Activated T-helper 17 cell treated with anti-CD3 and anti-CD28 coated beads, Interleukin-2, amount 50 U/mL, for 72 hours (primary cell): ENCODE measurements around the gene WDR36. TPM values are rescaled to one million over a fixed set of nuclear protein-coding genes. Genes with fewer than 3 reads are reported as not detected.

Experiments
- ATAC-seq: fragments of 150-1000 bp; cut with Tn5 transposase; replicated peaks from 2 replicates; pipeline ENCODE4 v1.10.0; 2021; ENCODE audit warnings: mild to moderate bottlenecking, moderate library complexity
- H3K27ac Mint-ChIP-seq: one replicate; pipeline ENCODE4 v1.8.0; 2022; ENCODE audit warnings: mixed read lengths
- H3K27me3 Mint-ChIP-seq: one replicate; pipeline ENCODE4 v1.8.0; 2022; ENCODE audit warnings: mixed read lengths
- H3K36me3 Mint-ChIP-seq: one replicate; pipeline ENCODE4 v1.8.0; 2022; ENCODE audit warnings: low read depth, mild to moderate bottlenecking, mixed read lengths
- H3K4me1 Mint-ChIP-seq: one replicate; pipeline ENCODE4 v1.8.0; 2022; ENCODE audit warnings: mixed read lengths
- H3K4me3 Mint-ChIP-seq: one replicate; pipeline ENCODE4 v1.8.0; 2022; ENCODE audit warnings: mild to moderate bottlenecking, mixed read lengths
- H3K9me3 Mint-ChIP-seq: one replicate; pipeline ENCODE4 v1.8.0; 2022; ENCODE audit warnings: mixed read lengths
- total RNA-seq, 2 donors: library from RNA; stranded (reverse); gene quantifications; one replicate each; pipeline ENCODE4 v1.2.3, GENCODE V29; 2022

The WDR36 gene
- total RNA-seq, 2 donors from 2014 or later, result 34.3 to 58.7 TPM

GRCh38 chr5:111075520-111075919, 16.6 kb upstream of the WDR36 start:
- no peaks in the 10 kb centered on the region for H3K36me3 Mint-ChIP-seq
- H3K9me3 Mint-ChIP-seq, result no peaks in the 10 kb centered on the region
- ATAC-seq, result peak; percentile 31
- peaks cover 51% of the 10 kb centered on the region for H3K27me3 Mint-ChIP-seq
- no peak overlapping the region for H3K27ac Mint-ChIP-seq
- no peaks in the 10 kb centered on the region for H3K4me1 Mint-ChIP-seq
- no peak overlapping the region for H3K4me3 Mint-ChIP-seq

GRCh38 chr5:111076091-111076490, 16.1 kb upstream of the WDR36 start:
- Mint-ChIP-seq H3K9me3 (no peaks in the 10 kb centered on the region), H3K36me3 (no peaks in the 10 kb centered on the region), H3K4me1 (no peaks in the 10 kb centered on the region), H3K27me3 (peaks cover 49% of the 10 kb centered on the region), H3K4me3 (no peak overlapping the region), H3K27ac (no peak overlapping the region)
- no peak for ATAC-seq

- Mint-ChIP-seq H3K27me3 (peaks cover 45% of the 10 kb centered on the region), H3K36me3 (no peaks in the 10 kb centered on the region), H3K4me1 (no peaks in the 10 kb centered on the region), H3K9me3 (no peaks in the 10 kb centered on the region), H3K27ac (no peak overlapping the region), H3K4me3 (no peak overlapping the region)
- no peak for ATAC-seq
Observed at GRCh38 chr5:111077678-111078077, 14.5 kb upstream of the WDR36 start.

GRCh38 chr5:111079846-111080245, 12.3 kb upstream of the WDR36 start:
- Mint-ChIP-seq H3K36me3 (no peaks in the 10 kb centered on the region), H3K27ac (no peak overlapping the region), H3K4me3 (no peak overlapping the region), H3K4me1 (no peaks in the 10 kb centered on the region), H3K9me3 (no peaks in the 10 kb centered on the region), H3K27me3 (peaks cover 44% of the 10 kb centered on the region)
- no peak for ATAC-seq

- Mint-ChIP-seq H3K27me3 (peaks cover 32% of the 10 kb centered on the region), H3K36me3 (no peaks in the 10 kb centered on the region), H3K4me3 (no peak overlapping the region), H3K27ac (no peak overlapping the region), H3K4me1 (no peaks in the 10 kb centered on the region), H3K9me3 (no peaks in the 10 kb centered on the region)
- ATAC-seq, result no peak
Observed at GRCh38 chr5:111083323-111083722, 8.8 kb upstream of the WDR36 start.

GRCh38 chr5:111095982-111096381, 3.8 kb downstream of the WDR36 start:
- Mint-ChIP-seq H3K9me3 (peaks cover 4% of the 10 kb centered on the region), H3K4me1 (peaks cover 18% of the 10 kb centered on the region), H3K4me3 (no peak overlapping the region), H3K27ac (no peak overlapping the region), H3K36me3 (peaks cover 81% of the 10 kb centered on the region), H3K27me3 (no peaks in the 10 kb centered on the region)
- ATAC-seq, result no peak

- Mint-ChIP-seq H3K4me3 (no peak overlapping the region), H3K9me3 (no peaks in the 10 kb centered on the region), H3K27me3 (no peaks in the 10 kb centered on the region), H3K36me3 (peaks cover 100% of the 10 kb centered on the region), H3K27ac (no peak overlapping the region), H3K4me1 (peaks cover under 1% of the 10 kb centered on the region)
- ATAC-seq, result no peak
Observed at GRCh38 chr5:111099058-111099778, 7.1 kb downstream of the WDR36 start.

GRCh38 chr5:111106320-111106948, 14.3 kb downstream of the WDR36 start:
- H3K36me3 Mint-ChIP-seq, result peaks cover 100% of the 10 kb centered on the region
- H3K27ac Mint-ChIP-seq, result peak overlapping the region; percentile 25
- ATAC-seq, result peak; percentile 26
- no peaks in the 10 kb centered on the region for H3K9me3 Mint-ChIP-seq
- H3K4me3 Mint-ChIP-seq, result no peak overlapping the region
- peaks cover 5% of the 10 kb centered on the region for H3K4me1 Mint-ChIP-seq
- no peaks in the 10 kb centered on the region for H3K27me3 Mint-ChIP-seq

- H3K4me1 Mint-ChIP-seq, result peaks cover 5% of the 10 kb centered on the region
- no peak for ATAC-seq
- no peak overlapping the region for H3K27ac Mint-ChIP-seq
- no peak overlapping the region for H3K4me3 Mint-ChIP-seq
- peaks cover 100% of the 10 kb centered on the region for H3K36me3 Mint-ChIP-seq
- H3K27me3 Mint-ChIP-seq, result no peaks in the 10 kb centered on the region
- H3K9me3 Mint-ChIP-seq, result no peaks in the 10 kb centered on the region
Observed at GRCh38 chr5:111107371-111107770, 15.2 kb downstream of the WDR36 start.

- H3K9me3 Mint-ChIP-seq, result no peaks in the 10 kb centered on the region
- no peak for ATAC-seq
- no peak overlapping the region for H3K4me3 Mint-ChIP-seq
- no peak overlapping the region for H3K27ac Mint-ChIP-seq
- peaks cover under 1% of the 10 kb centered on the region for H3K4me1 Mint-ChIP-seq
- peaks cover 98% of the 10 kb centered on the region for H3K36me3 Mint-ChIP-seq
- H3K27me3 Mint-ChIP-seq, result no peaks in the 10 kb centered on the region
Observed at GRCh38 chr5:111111956-111112355, 19.8 kb downstream of the WDR36 start.

- Mint-ChIP-seq H3K4me1 (peaks cover 4% of the 10 kb centered on the region), H3K36me3 (peaks cover 98% of the 10 kb centered on the region), H3K27ac (peak overlapping the region; percentile 37), H3K27me3 (no peaks in the 10 kb centered on the region), H3K4me3 (no peak overlapping the region), H3K9me3 (no peaks in the 10 kb centered on the region)
- no peak for ATAC-seq
Observed at GRCh38 chr5:111113678-111114077, 21.5 kb downstream of the WDR36 start.

- Mint-ChIP-seq H3K27me3 (no peaks in the 10 kb centered on the region), H3K9me3 (no peaks in the 10 kb centered on the region), H3K36me3 (peaks cover 98% of the 10 kb centered on the region), H3K4me1 (peaks cover 4% of the 10 kb centered on the region), H3K4me3 (no peak overlapping the region), H3K27ac (no peak overlapping the region)
- ATAC-seq, result no peak
Observed at GRCh38 chr5:111115229-111115628, 23.1 kb downstream of the WDR36 start.

GRCh38 chr5:111116550-111116949, 24.4 kb downstream of the WDR36 start:
- no peak for ATAC-seq
- H3K36me3 Mint-ChIP-seq, result peaks cover 98% of the 10 kb centered on the region
- H3K4me3 Mint-ChIP-seq, result no peak overlapping the region
- no peak overlapping the region for H3K27ac Mint-ChIP-seq
- peaks cover 4% of the 10 kb centered on the region for H3K4me1 Mint-ChIP-seq
- no peaks in the 10 kb centered on the region for H3K9me3 Mint-ChIP-seq
- no peaks in the 10 kb centered on the region for H3K27me3 Mint-ChIP-seq

GRCh38 chr5:111117136-111117535, 25.0 kb downstream of the WDR36 start:
- H3K27ac Mint-ChIP-seq, result no peak overlapping the region
- no peak for ATAC-seq
- H3K27me3 Mint-ChIP-seq, result no peaks in the 10 kb centered on the region
- H3K9me3 Mint-ChIP-seq, result no peaks in the 10 kb centered on the region
- H3K36me3 Mint-ChIP-seq, result peaks cover 98% of the 10 kb centered on the region
- H3K4me3 Mint-ChIP-seq, result no peak overlapping the region
- H3K4me1 Mint-ChIP-seq, result peaks cover 4% of the 10 kb centered on the region

- H3K27ac Mint-ChIP-seq, result no peak overlapping the region
- no peak overlapping the region for H3K4me3 Mint-ChIP-seq
- H3K27me3 Mint-ChIP-seq, result no peaks in the 10 kb centered on the region
- peaks cover 4% of the 10 kb centered on the region for H3K4me1 Mint-ChIP-seq
- ATAC-seq, result no peak
- H3K9me3 Mint-ChIP-seq, result no peaks in the 10 kb centered on the region
- peaks cover 99% of the 10 kb centered on the region for H3K36me3 Mint-ChIP-seq
Observed at GRCh38 chr5:111119221-111119620, 27.1 kb downstream of the WDR36 start.
